T-helper 1 cell (primary cell): ENCODE measurements around the gene PTCRA.

ENCODE experiments used
- DNase-seq, 5 donors: peaks; one replicate each; pipeline ENCODE4 v3.0.0-alpha.2; 2012 to 2020

Gene PTCRA

DNA sequence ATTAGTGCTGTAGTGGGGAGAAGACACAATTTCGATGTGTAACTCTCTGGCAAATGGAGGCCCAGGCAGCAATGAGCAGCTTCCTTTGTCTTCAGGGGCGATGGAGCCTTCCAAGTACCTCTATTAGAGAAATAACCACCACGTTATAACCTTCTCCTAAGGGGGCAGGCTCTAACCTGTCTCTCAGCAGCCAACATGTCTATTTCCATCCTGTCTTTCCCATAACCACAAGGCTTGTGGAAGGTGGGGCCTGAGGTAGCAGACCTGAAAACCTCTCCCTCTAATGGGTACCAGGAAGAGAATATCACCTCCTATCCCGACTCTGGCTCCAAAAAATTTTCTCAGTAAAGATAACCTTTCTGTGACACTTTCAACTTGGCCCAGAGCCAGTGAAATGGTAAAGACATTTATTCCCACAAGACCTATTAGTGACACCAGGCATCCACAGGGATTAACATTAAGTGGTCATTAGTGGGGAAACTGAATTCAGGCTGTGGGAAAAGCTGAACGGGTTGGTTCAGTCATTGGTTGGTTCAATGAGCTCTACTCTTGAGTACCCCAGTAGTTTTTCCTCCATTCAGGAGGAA lies 59.2 kb downstream of the PTCRA start:
- no peak for DNase-seq
